Neural progenitor cell (in vitro differentiated cells): ENCODE results near the gene HOXB7.
A peak's percentile ranks its signal among the peaks of the same experiment; 100 is the strongest.

ENCODE experiments used
- EZH2 ChIP-seq: fragments of 200-600 bp; sonication (generic); IDR thresholded peaks from 2 replicates; pipeline ENCODE4 v1.6.1; 2017; ENCODE audit warnings: antibody characterized with exemption, mild to moderate bottlenecking, moderate library complexity
- EZH2phosphoT487 ChIP-seq: fragments of 200-600 bp; sonication (generic); IDR thresholded peaks from 2 replicates; pipeline ENCODE4 v1.6.1; 2017; ENCODE audit warnings: antibody characterized with exemption
- TF ChIP-seq, protein P1 (sequence below): fragments of 200-600 bp; sonication (generic); IDR thresholded peaks from 2 replicates; pipeline ENCODE4 v1.5.1; 2017; ENCODE audit warnings: antibody characterized with exemption, mild to moderate bottlenecking

DNA sequence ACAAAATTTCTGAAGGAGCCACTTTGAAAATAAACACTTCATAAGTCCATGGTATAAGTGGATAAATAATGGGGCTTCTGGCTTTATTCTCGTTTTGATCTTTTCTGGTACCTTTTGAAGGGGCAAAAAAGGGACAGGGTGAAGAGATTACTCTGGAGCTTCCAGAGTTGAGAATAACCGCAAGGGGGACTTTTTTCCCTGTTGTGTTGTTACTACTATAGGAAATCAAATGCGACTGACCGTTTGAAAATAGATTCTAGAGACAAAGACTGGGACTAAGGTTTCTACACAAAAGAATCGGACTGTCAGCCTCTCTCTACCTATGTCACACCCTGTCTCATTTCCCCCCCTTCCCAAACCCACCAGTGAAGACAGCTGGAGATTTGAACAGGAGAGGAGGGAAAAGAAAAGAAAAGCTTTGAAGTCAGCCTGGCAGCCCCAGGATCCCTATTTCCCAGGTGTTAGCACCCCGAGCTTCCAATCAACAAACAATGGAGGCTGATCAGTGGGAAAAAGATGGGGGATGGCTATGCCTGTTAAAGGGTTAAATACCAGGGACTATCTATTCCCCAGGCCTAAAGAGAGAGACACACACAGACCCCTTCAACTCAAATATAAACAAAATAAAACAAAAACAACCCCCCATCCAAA, 41.0 kb downstream of the HOXB7 start:
- TF ChIP-seq, protein P1, sequence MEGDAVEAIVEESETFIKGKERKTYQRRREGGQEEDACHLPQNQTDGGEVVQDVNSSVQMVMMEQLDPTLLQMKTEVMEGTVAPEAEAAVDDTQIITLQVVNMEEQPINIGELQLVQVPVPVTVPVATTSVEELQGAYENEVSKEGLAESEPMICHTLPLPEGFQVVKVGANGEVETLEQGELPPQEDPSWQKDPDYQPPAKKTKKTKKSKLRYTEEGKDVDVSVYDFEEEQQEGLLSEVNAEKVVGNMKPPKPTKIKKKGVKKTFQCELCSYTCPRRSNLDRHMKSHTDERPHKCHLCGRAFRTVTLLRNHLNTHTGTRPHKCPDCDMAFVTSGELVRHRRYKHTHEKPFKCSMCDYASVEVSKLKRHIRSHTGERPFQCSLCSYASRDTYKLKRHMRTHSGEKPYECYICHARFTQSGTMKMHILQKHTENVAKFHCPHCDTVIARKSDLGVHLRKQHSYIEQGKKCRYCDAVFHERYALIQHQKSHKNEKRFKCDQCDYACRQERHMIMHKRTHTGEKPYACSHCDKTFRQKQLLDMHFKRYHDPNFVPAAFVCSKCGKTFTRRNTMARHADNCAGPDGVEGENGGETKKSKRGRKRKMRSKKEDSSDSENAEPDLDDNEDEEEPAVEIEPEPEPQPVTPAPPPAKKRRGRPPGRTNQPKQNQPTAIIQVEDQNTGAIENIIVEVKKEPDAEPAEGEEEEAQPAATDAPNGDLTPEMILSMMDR: no peak
- TF ChIP-seq EZH2: no peak
- peak; percentile 60 for TF ChIP-seq EZH2phosphoT487
